Body of pancreas (tissue), 4 donors: Measurements from ENCODE around the gene TCIRG1.
"Not testable (repeated sequence)": the region's sequence is repeated elsewhere in the genome, so short reads cannot be mapped to it uniquely, and the experiment has no call there.

Experiments used
- CTCF ChIP-seq, 7 experiments: fragments of 450-650 bp in 4 of 7; fragments of 200-600 bp in 3 of 7; sonication (generic) in 3 of 7; IDR thresholded peaks; one replicate each; pipeline ENCODE4 v1.5.1; 2016 to 2019; ENCODE audit warnings: antibody characterized with exemption in 7 of 7
- POLR2A ChIP-seq, 3 donors: fragments of 450-650 bp; IDR thresholded peaks; one replicate each; pipeline ENCODE4 v1.6.1; 2016; ENCODE audit warnings: antibody characterized with exemption in 3 of 3, mild to moderate bottlenecking in 2 of 3

- not testable (repeated sequence) for TF ChIP-seq CTCF, POLR2A (IDR thresholded peaks at IDR 0.05)
These were observed 54.1 kb downstream of the TCIRG1 start for GRCh38 chr11:68092946-68093345.
